ENCODE results near the gene ROGDI.
"Not testable (repeated sequence)": the region's sequence is repeated elsewhere in the genome, so short reads cannot be mapped to it uniquely, and the experiment has no call there.

ROGDI gene

GRCh38 chr16:4795181-4795827 is 7.1 kb downstream of the ROGDI start, which contains the start of gene SMIM22:
Gene SMIM22, plus strand, starts transcription at chr16:4795369. Its CDS starts 366 bp downstream, at chr16:4795735.
- DNase-seq (ENCODE audit: extremely low read depth in 1 of 2, low read depth in 1 of 2): no peak

- no peak for DNase-seq (ENCODE audit: extremely low read depth in 1 of 2, low read depth in 1 of 2)
Measured at GRCh38 chr16:4792951-4793513, 9.4 kb downstream of the ROGDI start.

- DNase-seq (ENCODE audit: extremely low read depth in 1 of 2, low read depth in 1 of 2): no peak
Measured at GRCh38 chr16:4790871-4791270, 11.6 kb downstream of the ROGDI start.

GRCh38 chr16:4790261-4790660 is 12.2 kb downstream of the ROGDI start:
- no peak for DNase-seq (ENCODE audit: extremely low read depth in 1 of 2, low read depth in 1 of 2)

- DNase-seq (ENCODE audit: extremely low read depth in 1 of 2, low read depth in 1 of 2): no peak
Measured at GRCh38 chr16:4788910-4789309, 13.5 kb downstream of the ROGDI start.

- no peak for DNase-seq (ENCODE audit: extremely low read depth in 1 of 2, low read depth in 1 of 2)
Measured at GRCh38 chr16:4788489-4788889, 13.9 kb downstream of the ROGDI start.

GRCh38 chr16:4787627-4788482 is 14.6 kb downstream of the ROGDI start, which contains the start of gene SEPTIN12:
Gene SEPTIN12, minus strand, starts transcription at chr16:4788345. Its CDS starts 700 bp downstream, at chr16:4787645.
- no peak for DNase-seq (ENCODE audit: extremely low read depth in 1 of 2, low read depth in 1 of 2)

- DNase-seq (ENCODE audit: extremely low read depth in 1 of 2, low read depth in 1 of 2): no peak
Measured at GRCh38 chr16:4787068-4787467, 15.4 kb downstream of the ROGDI start.

GRCh38 chr16:4785758-4786433 is 16.5 kb downstream of the ROGDI start:
- no peak for DNase-seq (ENCODE audit: extremely low read depth in 1 of 2, low read depth in 1 of 2)

- DNase-seq (ENCODE audit: extremely low read depth in 1 of 2, low read depth in 1 of 2): not testable (repeated sequence)
Measured at GRCh38 chr16:4784444-4784987, 17.9 kb downstream of the ROGDI start.

- no peak for DNase-seq (ENCODE audit: extremely low read depth in 1 of 2, low read depth in 1 of 2)
Measured at GRCh38 chr16:4783951-4784336, 18.5 kb downstream of the ROGDI start.

GRCh38 chr16:4783251-4783950 is 19.0 kb downstream of the ROGDI start:
- no peak for DNase-seq (ENCODE audit: extremely low read depth in 1 of 2, low read depth in 1 of 2)

- DNase-seq (ENCODE audit: extremely low read depth in 1 of 2, low read depth in 1 of 2): no peak
Measured at GRCh38 chr16:4780235-4780634, 22.2 kb downstream of the ROGDI start.

- DNase-seq (ENCODE audit: extremely low read depth in 1 of 2, low read depth in 1 of 2): no peak
Measured at GRCh38 chr16:4778050-4778392, 24.4 kb downstream of the ROGDI start.

- DNase-seq (ENCODE audit: extremely low read depth in 1 of 2, low read depth in 1 of 2): no peak
Measured at GRCh38 chr16:4777339-4778049, 24.9 kb downstream of the ROGDI start.

- no peak for DNase-seq (ENCODE audit: extremely low read depth in 1 of 2, low read depth in 1 of 2)
Measured at GRCh38 chr16:4776141-4776705, 26.2 kb downstream of the ROGDI start.

- DNase-seq (ENCODE audit: extremely low read depth in 1 of 2, low read depth in 1 of 2): no peak
Measured at GRCh38 chr16:4775005-4775404, 27.4 kb downstream of the ROGDI start.

- no peak for DNase-seq (ENCODE audit: extremely low read depth in 1 of 2, low read depth in 1 of 2)
Measured at GRCh38 chr16:4772351-4772750, 30.1 kb downstream of the ROGDI start.

- no peak for DNase-seq (ENCODE audit: extremely low read depth in 1 of 2, low read depth in 1 of 2)
Measured at GRCh38 chr16:4771646-4772045, 30.8 kb downstream of the ROGDI start.

- DNase-seq (ENCODE audit: extremely low read depth in 1 of 2, low read depth in 1 of 2): no peak
Measured at GRCh38 chr16:4769306-4769638, 33.2 kb downstream of the ROGDI start.
